HUES6 (cell line): ENCODE measurements around the gene ADAMTS19.

Experiments
- H3K27ac ChIP-seq: 2 replicates; pipeline ENCODE4 v1.7.0; 2013; ENCODE audit warnings: low read depth, mild to moderate bottlenecking, low read length, inconsistent platforms
- H3K27me3 ChIP-seq: 2 replicates; pipeline ENCODE4 v1.6.1; 2013; ENCODE audit warnings: low read length; ENCODE audit not compliant: control insufficient read depth, insufficient read depth
- H3K36me3 ChIP-seq: 2 replicates; pipeline ENCODE4 v1.6.1; 2013; ENCODE audit warnings: low read length; ENCODE audit not compliant: control insufficient read depth, insufficient read depth
- H3K4me1 ChIP-seq: 2 replicates; pipeline ENCODE4 v1.6.1; 2013; ENCODE audit warnings: low read length; ENCODE audit not compliant: control insufficient read depth, insufficient read depth
- H3K4me3 ChIP-seq: 2 replicates; pipeline ENCODE4 v1.5.1; 2013; ENCODE audit warnings: low read depth, low read length
- H3K9ac ChIP-seq: one replicate; pipeline ENCODE4 v1.6.1; 2013; ENCODE audit warnings: mild to moderate bottlenecking, low read length
- H3K9me3 ChIP-seq: 2 replicates; pipeline ENCODE4 v1.6.1; 2013; ENCODE audit warnings: low read depth, low read length; ENCODE audit not compliant: control insufficient read depth, insufficient read depth

ADAMTS19 gene

DNA sequence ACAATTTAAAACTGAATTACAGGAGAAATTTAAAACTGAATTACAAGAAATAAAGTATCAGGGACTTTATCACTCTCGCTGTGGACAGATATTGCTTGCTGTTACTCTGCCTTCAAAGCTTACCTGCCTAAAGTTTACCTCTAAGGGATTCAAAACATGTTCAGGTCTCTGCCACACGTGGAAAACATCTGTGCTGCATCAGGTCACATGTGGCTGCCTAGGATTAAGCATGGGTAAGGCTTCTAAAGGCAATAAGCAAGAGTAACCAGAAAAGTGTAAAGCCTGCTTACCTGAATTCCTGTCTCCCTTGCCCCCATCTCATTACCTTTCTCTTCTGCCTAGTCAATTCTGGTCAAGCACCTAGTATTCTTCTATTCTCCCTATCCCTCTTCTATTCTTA, 306.7 kb downstream of the ADAMTS19 start:
- Histone ChIP-seq H3K27ac (no peak overlapping the region), H3K27me3 (no peaks in the 10 kb centered on the region), H3K9ac (no peak overlapping the region), H3K36me3 (no peaks in the 10 kb centered on the region), H3K4me1 (peaks cover 10% of the 10 kb centered on the region), H3K9me3 (no peaks in the 10 kb centered on the region), H3K4me3 (no peak overlapping the region)

DNA sequence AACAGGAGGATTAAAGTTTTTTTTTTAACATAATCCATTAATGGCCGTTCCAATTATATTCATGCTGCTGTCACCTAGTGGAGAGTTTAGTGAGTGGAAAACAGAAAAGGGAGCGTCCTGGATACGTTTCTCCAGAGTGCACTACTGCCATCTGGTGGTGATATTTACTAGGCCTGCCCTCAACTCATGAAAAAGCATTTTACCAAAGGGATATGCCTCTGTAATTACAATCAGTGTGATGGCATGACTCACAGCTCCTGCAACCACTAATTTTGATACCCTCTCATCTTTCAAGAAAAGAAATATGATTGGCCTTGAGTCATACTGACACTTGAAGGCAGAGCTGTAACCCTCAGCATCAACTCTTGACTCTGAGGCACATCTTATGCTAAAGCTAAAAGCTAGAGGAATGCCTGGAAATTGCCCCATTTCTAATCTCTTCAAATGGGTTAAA, 307.9 kb downstream of the ADAMTS19 start:
- Histone ChIP-seq H3K9me3 (no peaks in the 10 kb centered on the region), H3K27me3 (no peaks in the 10 kb centered on the region), H3K27ac (no peak overlapping the region), H3K4me1 (peaks cover 10% of the 10 kb centered on the region; the same call in 1 of the 2 replicates), H3K36me3 (no peaks in the 10 kb centered on the region), H3K4me3 (no peak overlapping the region), H3K9ac (no peak overlapping the region)

DNA sequence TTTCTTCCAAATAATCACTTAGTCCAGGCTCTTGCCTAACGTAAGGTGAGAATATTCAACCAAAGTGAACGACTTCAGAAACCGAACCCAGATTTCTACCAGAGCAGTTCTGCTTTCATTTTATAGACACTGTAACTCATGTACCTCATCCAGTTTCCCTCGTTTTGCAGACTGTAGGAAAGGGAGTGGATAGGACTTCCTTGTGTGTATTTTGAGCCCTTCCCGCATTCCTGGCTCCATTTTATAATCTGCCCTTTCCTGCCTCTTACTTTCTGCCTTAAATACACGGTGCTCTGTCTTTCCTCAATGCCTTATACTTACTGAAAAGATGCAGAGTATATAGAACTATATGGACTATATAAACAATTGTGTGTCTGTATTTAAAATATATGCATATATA, 308.6 kb downstream of the ADAMTS19 start:
- peaks cover 10% of the 10 kb centered on the region; the same call in 1 of the 2 replicates for H3K4me1 ChIP-seq
- H3K9ac ChIP-seq: no peak overlapping the region
- no peak overlapping the region for H3K4me3 ChIP-seq
- H3K9me3 ChIP-seq: no peaks in the 10 kb centered on the region
- no peak overlapping the region for H3K27ac ChIP-seq
- H3K27me3 ChIP-seq: no peaks in the 10 kb centered on the region
- H3K36me3 ChIP-seq: no peaks in the 10 kb centered on the region

DNA sequence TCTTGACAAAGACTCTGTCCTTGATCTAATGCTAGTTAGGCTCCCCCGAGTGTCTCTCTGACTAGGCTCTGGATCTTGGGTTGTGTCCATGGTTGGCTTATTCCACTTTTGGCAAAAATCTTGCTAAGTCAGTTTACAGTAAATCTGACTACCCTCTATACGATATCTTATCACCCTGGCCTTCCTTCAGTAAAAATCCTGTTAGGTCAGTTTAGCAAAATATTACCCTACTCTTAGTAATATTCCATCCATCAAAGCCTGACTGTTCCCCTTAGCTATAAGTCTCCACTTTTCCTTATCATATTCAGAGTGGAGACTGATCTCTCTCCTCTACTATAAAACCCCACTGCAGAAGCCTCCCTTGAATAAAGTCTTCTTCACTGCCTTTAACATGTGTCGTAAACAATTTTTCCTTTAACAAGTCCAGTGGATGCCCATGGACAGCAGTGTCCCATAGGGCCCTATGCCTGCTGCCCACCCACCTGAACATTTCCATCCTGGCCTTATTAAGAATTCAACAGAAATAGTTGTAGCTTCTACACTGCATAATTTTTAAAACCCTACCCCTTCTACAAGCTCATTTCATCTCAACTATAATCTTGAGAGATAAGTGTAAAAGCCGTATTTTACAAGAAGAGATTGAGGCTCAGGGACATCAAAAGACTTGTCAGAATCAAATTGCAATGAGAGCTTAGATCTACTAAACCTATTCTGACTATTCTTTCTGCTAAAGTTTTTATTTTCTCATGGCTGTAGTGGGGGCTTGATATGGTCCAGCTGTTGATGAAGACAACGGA, 310.1 kb downstream of the ADAMTS19 start:
- Histone ChIP-seq H3K9ac (no peak overlapping the region), H3K4me3 (no peak overlapping the region), H3K9me3 (no peaks in the 10 kb centered on the region), H3K27ac (no peak overlapping the region), H3K4me1 (peaks cover 10% of the 10 kb centered on the region; the same call in 1 of the 2 replicates), H3K27me3 (no peaks in the 10 kb centered on the region), H3K36me3 (no peaks in the 10 kb centered on the region)

GRCh38 chr5:129771058-129771838, 311.1 kb downstream of the ADAMTS19 start:
- no peak overlapping the region for H3K27ac ChIP-seq
- no peaks in the 10 kb centered on the region for H3K9me3 ChIP-seq
- H3K9ac ChIP-seq: no peak overlapping the region
- H3K4me1 ChIP-seq: peaks cover 10% of the 10 kb centered on the region; the same call in 1 of the 2 replicates
- no peak overlapping the region for H3K4me3 ChIP-seq
- H3K27me3 ChIP-seq: no peaks in the 10 kb centered on the region
- H3K36me3 ChIP-seq: no peaks in the 10 kb centered on the region

GRCh38 chr5:129773376-129773775, 313.3 kb downstream of the ADAMTS19 start:
- no peak overlapping the region for H3K4me3 ChIP-seq
- H3K9ac ChIP-seq: no peak overlapping the region
- no peaks in the 10 kb centered on the region for H3K27me3 ChIP-seq
- no peak overlapping the region for H3K27ac ChIP-seq
- no peaks in the 10 kb centered on the region for H3K36me3 ChIP-seq
- peaks cover 7% of the 10 kb centered on the region; the same call in 1 of the 2 replicates for H3K4me1 ChIP-seq
- no peaks in the 10 kb centered on the region for H3K9me3 ChIP-seq

GRCh38 chr5:129781594-129781993, 321.5 kb downstream of the ADAMTS19 start:
- Histone ChIP-seq H3K9ac (no peak overlapping the region), H3K27ac (no peak overlapping the region), H3K27me3 (no peaks in the 10 kb centered on the region), H3K4me3 (no peak overlapping the region), H3K9me3 (no peaks in the 10 kb centered on the region), H3K4me1 (no peaks in the 10 kb centered on the region), H3K36me3 (no peaks in the 10 kb centered on the region)
